ENCODE measurements around the gene RAB31.

Gene RAB31

DNA sequence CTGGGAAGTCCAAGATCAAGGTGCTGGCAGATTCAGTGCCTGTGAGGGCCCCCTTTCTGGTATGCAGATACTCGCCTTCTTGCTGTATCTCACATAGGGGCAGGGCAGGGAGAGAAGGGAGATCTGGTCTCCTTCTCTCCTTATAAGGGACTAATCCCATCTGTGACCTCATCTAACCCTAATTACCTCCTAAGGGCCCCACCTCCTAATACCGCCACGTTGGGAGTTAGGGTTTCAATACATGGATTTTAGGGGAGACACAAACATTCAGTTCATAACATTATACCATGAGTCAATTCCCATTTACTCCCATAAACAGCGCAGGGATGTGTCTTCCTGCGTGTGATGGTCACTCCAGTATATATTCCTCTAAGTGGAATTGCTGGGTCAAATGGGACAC lies 103.9 kb downstream of the RAB31 start:
- no peaks in the 10 kb centered on the region for H3K36me3 ChIP-seq (ENCODE audit: control insufficient read depth, insufficient read depth, low read length)
- no peak overlapping the region for H3K4me3 ChIP-seq (ENCODE audit: low read depth, low read length)
- TF ChIP-seq, protein P1, sequence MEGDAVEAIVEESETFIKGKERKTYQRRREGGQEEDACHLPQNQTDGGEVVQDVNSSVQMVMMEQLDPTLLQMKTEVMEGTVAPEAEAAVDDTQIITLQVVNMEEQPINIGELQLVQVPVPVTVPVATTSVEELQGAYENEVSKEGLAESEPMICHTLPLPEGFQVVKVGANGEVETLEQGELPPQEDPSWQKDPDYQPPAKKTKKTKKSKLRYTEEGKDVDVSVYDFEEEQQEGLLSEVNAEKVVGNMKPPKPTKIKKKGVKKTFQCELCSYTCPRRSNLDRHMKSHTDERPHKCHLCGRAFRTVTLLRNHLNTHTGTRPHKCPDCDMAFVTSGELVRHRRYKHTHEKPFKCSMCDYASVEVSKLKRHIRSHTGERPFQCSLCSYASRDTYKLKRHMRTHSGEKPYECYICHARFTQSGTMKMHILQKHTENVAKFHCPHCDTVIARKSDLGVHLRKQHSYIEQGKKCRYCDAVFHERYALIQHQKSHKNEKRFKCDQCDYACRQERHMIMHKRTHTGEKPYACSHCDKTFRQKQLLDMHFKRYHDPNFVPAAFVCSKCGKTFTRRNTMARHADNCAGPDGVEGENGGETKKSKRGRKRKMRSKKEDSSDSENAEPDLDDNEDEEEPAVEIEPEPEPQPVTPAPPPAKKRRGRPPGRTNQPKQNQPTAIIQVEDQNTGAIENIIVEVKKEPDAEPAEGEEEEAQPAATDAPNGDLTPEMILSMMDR (IDR thresholded peaks at IDR 0.05) = no peak
- no peaks in the 10 kb centered on the region for H3K27me3 ChIP-seq (ENCODE audit: control insufficient read depth, insufficient read depth, low read length)
- H3K79me2 ChIP-seq = no peaks in the 10 kb centered on the region
- no peak overlapping the region for H3K27ac ChIP-seq
- H3K4me1 ChIP-seq = no peaks in the 10 kb centered on the region
- H3K9me3 ChIP-seq (ENCODE audit: control insufficient read depth, low read length) = no peaks in the 10 kb centered on the region
- H3K9ac ChIP-seq = no peak overlapping the region
- no peak overlapping the region for H3K4me2 ChIP-seq (ENCODE audit: low read length)
- no peak overlapping the region for H2AFZ ChIP-seq

DNA sequence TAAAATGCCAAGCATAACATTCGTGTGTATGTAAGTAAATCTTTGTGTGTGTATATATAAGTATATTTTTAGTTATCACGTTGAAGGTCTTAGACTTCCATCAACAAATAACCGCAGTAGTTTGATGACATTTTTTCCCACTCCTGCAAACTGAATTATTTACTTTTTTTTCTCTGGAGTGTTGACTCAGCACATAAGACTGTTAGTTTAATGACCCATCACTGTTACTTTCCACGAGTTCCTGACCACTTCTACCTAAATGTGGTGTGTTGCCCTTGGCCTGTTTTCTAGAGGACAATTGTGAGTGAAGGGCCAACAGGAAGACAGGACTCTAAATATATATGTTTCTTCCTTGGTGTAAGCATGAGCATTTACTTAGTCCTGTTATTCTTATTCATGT lies 106.3 kb downstream of the RAB31 start:
- H3K27ac ChIP-seq = no peak overlapping the region
- no peak overlapping the region for H3K9ac ChIP-seq
- no peak overlapping the region for H3K4me2 ChIP-seq (ENCODE audit: low read length)
- no peak overlapping the region for H3K4me3 ChIP-seq (ENCODE audit: low read depth, low read length)
- H3K27me3 ChIP-seq (ENCODE audit: control insufficient read depth, insufficient read depth, low read length) = no peaks in the 10 kb centered on the region
- H3K4me1 ChIP-seq = no peaks in the 10 kb centered on the region
- H3K36me3 ChIP-seq (ENCODE audit: control insufficient read depth, insufficient read depth, low read length) = no peaks in the 10 kb centered on the region
- TF ChIP-seq, protein P1 (IDR thresholded peaks at IDR 0.05) = no peak
- H2AFZ ChIP-seq = no peak overlapping the region
- H3K79me2 ChIP-seq = no peaks in the 10 kb centered on the region
- H3K9me3 ChIP-seq (ENCODE audit: control insufficient read depth, low read length) = no peaks in the 10 kb centered on the region

DNA sequence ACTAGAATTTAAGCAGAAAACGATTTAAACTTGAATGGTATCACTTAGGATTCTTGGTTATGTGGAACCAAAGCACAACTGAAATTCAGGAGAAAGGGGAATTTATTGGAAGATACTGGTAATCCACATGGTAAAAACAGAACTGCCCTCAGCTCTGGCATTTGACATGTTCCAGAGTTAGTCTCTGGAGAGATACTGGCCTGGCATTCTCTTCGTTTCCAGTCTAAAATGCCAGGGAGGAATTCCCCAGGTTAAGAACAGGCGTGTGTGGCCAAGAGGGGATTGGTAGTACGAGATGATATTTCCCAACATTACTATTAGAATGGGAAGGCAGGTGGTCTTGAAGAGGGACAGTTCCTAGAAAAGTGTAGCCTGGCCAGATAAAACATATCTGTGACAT lies 109.2 kb downstream of the RAB31 start:
- Histone ChIP-seq H3K4me3 (ENCODE audit: low read depth, low read length) (no peak overlapping the region), H3K4me1 (no peaks in the 10 kb centered on the region), H3K9ac (no peak overlapping the region), H3K27me3 (ENCODE audit: control insufficient read depth, insufficient read depth, low read length) (no peaks in the 10 kb centered on the region), H3K9me3 (ENCODE audit: control insufficient read depth, low read length) (no peaks in the 10 kb centered on the region), H3K79me2 (no peaks in the 10 kb centered on the region), H3K36me3 (ENCODE audit: control insufficient read depth, insufficient read depth, low read length) (no peaks in the 10 kb centered on the region), H3K27ac (no peak overlapping the region), H2AFZ (no peak overlapping the region), H3K4me2 (ENCODE audit: low read length) (no peak overlapping the region)
- TF ChIP-seq, protein P1 (IDR thresholded peaks at IDR 0.05) = no peak

DNA sequence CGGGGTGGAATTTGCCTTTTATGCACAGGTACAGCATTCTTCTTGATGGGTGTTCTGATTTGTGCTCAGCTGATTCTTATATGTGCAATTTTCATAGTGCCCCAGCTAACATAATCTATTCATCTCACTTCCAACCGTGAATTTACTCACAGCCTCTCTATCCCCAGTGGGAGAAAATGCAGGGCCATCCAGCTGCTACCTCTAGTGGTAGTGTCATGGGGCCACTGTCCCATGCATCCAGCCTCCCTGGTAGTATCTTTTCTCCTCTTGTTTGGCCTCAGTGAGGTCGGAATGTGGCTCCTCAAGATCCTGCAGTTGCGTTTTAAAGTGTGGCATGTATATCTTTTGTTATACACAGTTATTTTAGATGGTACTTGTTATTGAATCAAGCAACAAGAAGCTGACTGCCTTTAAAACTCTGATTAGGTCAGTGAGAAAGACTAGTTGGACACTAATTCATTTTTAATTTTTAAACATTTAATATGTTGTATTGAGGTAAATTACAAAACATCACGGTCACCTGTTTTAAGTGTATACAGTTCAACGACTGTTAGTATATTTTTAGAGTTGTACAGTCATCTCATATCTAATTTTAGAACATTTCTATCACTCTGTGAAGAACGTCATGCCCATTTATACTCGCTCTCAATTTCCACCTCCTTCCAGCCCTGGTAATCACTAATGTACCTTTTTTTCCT lies 109.8 kb downstream of the RAB31 start:
- Histone ChIP-seq H3K4me2 (ENCODE audit: low read length) (no peak overlapping the region), H2AFZ (no peak overlapping the region), H3K9ac (no peak overlapping the region), H3K79me2 (no peaks in the 10 kb centered on the region), H3K4me3 (ENCODE audit: low read depth, low read length) (no peak overlapping the region), H3K27me3 (ENCODE audit: control insufficient read depth, insufficient read depth, low read length) (no peaks in the 10 kb centered on the region), H3K27ac (no peak overlapping the region), H3K9me3 (ENCODE audit: control insufficient read depth, low read length) (no peaks in the 10 kb centered on the region), H3K4me1 (no peaks in the 10 kb centered on the region), H3K36me3 (ENCODE audit: control insufficient read depth, insufficient read depth, low read length) (no peaks in the 10 kb centered on the region)
- TF ChIP-seq, protein P1 (IDR thresholded peaks at IDR 0.05) = no peak

DNA sequence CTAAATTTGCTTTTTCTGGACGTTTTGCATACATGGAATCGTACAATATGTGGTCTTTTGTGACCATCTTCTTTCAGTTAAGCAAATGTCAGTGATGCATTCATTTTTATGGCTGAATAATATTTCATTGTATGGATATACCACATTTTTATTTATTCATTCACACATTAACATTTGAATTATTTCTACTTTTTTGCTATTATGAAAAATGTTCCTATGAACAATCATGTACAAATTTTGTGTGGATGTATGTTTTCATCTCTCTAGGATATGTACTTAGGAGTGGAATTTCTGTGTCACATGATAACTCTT lies 110.3 kb downstream of the RAB31 start:
- Histone ChIP-seq H2AFZ (no peak overlapping the region), H3K27ac (no peak overlapping the region), H3K79me2 (no peaks in the 10 kb centered on the region), H3K4me2 (ENCODE audit: low read length) (no peak overlapping the region), H3K4me1 (no peaks in the 10 kb centered on the region), H3K9ac (no peak overlapping the region), H3K27me3 (ENCODE audit: control insufficient read depth, insufficient read depth, low read length) (no peaks in the 10 kb centered on the region), H3K4me3 (ENCODE audit: low read depth, low read length) (no peak overlapping the region), H3K36me3 (ENCODE audit: control insufficient read depth, insufficient read depth, low read length) (no peaks in the 10 kb centered on the region), H3K9me3 (ENCODE audit: control insufficient read depth, low read length) (no peaks in the 10 kb centered on the region)
- TF ChIP-seq, protein P1 (IDR thresholded peaks at IDR 0.05) = no peak
